Measurements from ENCODE around the gene ZGPAT.

Gene ZGPAT

GRCh38 chr20:63735859-63736718, 28.2 kb downstream of the ZGPAT start, which contains the start of gene LIME1:
TSS of gene LIME1 (plus strand) at chr20:63736664. CDS start at chr20:63737550, 886 bp downstream.
- H3K27ac Mint-ChIP-seq: peak within 1 kb of the TSS; percentile 13
- peak; percentile 51 to 57 for DNase-seq (ENCODE audit: low spot score in 2 of 2)
- H3K4me1 Mint-ChIP-seq: peaks cover 10% of the 10 kb centered on the region
- no peaks in the 10 kb centered on the region for H3K9me3 Mint-ChIP-seq
- ATAC-seq (ENCODE audit: low read depth): peak; percentile 62
- peaks cover 9% of the 10 kb centered on the region for H3K36me3 Mint-ChIP-seq
- no peaks in the 10 kb centered on the region for H3K27me3 Mint-ChIP-seq
- peak within 1 kb of the TSS; percentile 86 for H3K4me3 Mint-ChIP-seq

DNA sequence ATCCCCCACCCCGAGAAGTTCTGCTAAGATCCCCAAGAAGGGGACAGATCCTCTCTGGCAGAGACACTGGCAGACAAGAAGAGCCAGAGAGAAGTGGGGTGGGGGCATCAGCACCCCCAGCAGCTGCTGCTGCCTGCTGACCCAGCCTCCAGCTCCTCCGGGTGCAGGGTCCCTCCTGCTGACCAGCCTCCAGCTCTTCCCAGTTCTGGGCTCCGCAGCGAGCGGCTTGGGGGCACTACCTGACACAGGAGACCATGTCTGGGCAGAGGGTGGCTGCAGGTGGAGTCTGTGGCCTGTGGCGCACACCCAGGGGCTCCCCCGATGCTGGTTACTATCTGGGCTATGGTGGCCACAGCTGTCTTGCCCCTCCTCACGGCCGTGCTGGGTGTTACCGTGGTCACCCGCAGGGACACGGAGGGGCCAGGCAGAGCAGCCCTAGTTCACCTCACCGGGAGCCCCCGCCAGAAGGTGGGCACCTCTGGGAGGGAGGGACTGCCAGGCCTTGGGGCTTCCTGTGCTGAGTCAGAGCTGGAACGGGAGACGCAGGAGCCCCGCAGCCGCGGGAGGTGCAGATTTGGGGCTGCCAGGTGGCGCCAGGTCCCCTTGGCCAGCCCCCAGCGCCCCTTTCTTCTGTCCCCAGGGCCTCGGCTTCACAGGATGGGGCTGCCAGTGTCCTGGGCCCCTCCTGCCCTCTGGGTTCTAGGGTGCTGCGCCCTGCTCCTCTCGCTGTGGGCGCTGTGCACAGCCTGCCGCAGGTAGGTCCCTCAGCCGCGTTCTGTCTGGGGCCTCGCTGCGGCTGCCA, 29.3 kb downstream of the ZGPAT start:
- H3K4me3 Mint-ChIP-seq: peak overlapping the region; percentile 86
- peak; percentile 38 to 54 for DNase-seq (ENCODE audit: low spot score in 2 of 2)
- H3K36me3 Mint-ChIP-seq: peaks cover 9% of the 10 kb centered on the region
- ATAC-seq (ENCODE audit: low read depth): peak; percentile 46
- H3K27ac Mint-ChIP-seq: peak overlapping the region; percentile 13
- no peaks in the 10 kb centered on the region for H3K9me3 Mint-ChIP-seq
- no peaks in the 10 kb centered on the region for H3K27me3 Mint-ChIP-seq
- peaks cover 10% of the 10 kb centered on the region for H3K4me1 Mint-ChIP-seq

GRCh38 chr20:63737695-63737944, 29.8 kb downstream of the ZGPAT start:
- ATAC-seq (ENCODE audit: low read depth): no peak
- peak overlapping the region; percentile 86 for H3K4me3 Mint-ChIP-seq

DNA sequence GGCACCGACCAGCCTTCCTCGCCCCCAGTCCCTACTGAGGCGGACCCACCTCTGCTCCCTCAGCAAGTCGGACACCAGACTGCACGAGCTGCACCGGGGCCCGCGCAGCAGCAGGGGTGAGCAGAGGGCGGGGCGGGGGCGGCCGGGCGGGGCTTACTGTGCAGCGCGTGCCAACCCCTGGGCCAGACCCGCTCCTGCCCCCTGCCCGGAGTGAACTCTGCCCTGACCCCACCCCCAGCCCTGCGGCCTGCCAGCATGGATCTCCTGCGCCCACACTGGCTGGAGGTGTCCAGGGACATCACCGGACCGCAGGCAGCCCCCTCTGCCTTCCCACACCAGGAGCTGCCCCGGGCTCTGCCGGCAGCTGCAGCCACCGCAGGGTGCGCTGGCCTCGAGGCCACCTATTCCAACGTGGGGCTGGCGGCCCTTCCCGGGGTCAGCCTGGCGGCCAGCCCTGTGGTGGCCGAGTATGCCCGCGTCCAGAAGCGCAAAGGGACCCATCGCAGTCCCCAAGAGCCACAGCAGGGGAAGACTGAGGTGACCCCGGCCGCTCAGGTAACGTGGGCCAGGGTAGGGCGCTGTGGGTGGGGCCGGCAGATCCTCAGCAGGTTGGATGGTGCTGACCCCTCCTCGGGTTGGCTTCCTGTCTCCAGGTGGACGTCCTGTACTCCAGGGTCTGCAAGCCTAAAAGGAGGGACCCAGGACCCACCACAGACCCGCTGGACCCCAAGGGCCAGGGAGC, 30.3 kb downstream of the ZGPAT start:
- H3K9me3 Mint-ChIP-seq: no peaks in the 10 kb centered on the region
- DNase-seq (ENCODE audit: low spot score in 2 of 2) (peak in 1 of 2 donors; percentile 51), ATAC-seq (ENCODE audit: low read depth) (peak; percentile 18)
- no peaks in the 10 kb centered on the region for H3K27me3 Mint-ChIP-seq
- no peak overlapping the region for H3K27ac Mint-ChIP-seq
- peaks cover 9% of the 10 kb centered on the region for H3K36me3 Mint-ChIP-seq
- H3K4me3 Mint-ChIP-seq: peak overlapping the region; percentile 66
- H3K4me1 Mint-ChIP-seq: peaks cover 10% of the 10 kb centered on the region

More at GRCh38 chr20:63737695-63737944, 29.8 kb downstream of the ZGPAT start:
- Mint-ChIP-seq H3K9me3 (no peaks in the 10 kb centered on the region), H3K27me3 (no peaks in the 10 kb centered on the region), H3K27ac (no peak overlapping the region), H3K4me1 (peaks cover 10% of the 10 kb centered on the region), H3K36me3 (peaks cover 9% of the 10 kb centered on the region)
- no peak for DNase-seq (ENCODE audit: low spot score in 2 of 2)

GRCh38 chr20:63738687-63739129, 30.9 kb downstream of the ZGPAT start:
- DNase-seq (ENCODE audit: low spot score in 2 of 2): no peak
- no peak for ATAC-seq (ENCODE audit: low read depth)
- Mint-ChIP-seq H3K4me1 (peaks cover 10% of the 10 kb centered on the region), H3K4me3 (peak overlapping the region; percentile 66), H3K27me3 (no peaks in the 10 kb centered on the region), H3K9me3 (no peaks in the 10 kb centered on the region), H3K27ac (no peak overlapping the region), H3K36me3 (peaks cover 7% of the 10 kb centered on the region)

DNA sequence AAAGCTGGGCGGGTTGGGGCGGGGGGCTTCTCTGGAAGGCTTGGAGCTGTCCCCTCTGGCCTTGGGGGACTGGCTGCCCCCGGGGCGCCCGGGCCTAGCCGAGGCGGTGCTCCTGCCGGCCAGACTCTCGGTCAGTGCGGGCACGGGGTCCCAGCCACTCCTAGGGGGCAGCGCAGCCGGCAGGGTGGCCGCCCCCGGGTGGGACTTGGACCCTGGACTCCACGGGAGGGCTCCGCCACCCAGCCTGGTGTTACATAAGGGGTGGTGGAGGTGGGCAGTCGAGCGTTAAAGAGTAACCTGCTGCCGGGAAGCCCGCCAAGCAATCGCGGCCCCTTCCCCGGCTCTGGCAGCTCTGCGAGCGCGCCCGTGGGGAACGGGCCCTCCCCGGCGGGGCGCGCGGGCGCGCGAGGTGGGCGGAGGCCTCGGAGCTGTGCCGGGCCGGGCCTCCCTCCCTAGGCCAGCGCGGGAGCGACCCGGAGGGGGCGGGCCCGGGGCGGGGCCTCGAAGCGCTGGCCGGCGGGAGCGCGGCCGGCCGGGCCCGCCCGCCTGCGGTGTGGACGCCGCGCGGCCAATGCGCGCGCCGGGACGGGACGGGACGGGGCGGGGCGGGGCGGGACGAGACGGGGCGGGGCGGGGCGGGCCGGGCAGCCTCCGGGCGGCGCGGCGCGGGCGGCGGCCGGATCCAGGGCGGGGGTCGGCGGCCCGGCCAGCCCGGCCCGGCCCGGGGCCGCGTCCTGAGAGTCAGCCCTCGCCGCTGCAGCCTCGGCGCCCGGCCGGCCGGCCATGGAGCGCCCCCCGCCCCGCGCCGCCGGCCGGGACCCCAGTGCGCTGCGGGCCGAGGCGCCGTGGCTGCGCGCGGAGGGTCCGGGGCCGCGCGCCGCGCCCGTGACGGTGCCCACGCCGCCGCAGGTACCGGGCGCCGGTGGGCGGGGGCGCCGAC, 31.6 kb downstream of the ZGPAT start, which contains the start of gene SLC2A4RG:
Gene SLC2A4RG (plus strand): TSS at position 647 of the 940 bp plus-strand sequence. CDS start 137 bp downstream, at position 784.
- DNase-seq (ENCODE audit: low spot score in 2 of 2): peak; percentile 33 to 63
- no peaks in the 10 kb centered on the region for H3K27me3 Mint-ChIP-seq
- peak; percentile 33 for ATAC-seq (ENCODE audit: low read depth)
- H3K4me3 Mint-ChIP-seq: peak within 1 kb of the TSS; percentile 44
- H3K27ac Mint-ChIP-seq: no peak within 1 kb of the TSS
- no peaks in the 10 kb centered on the region for H3K9me3 Mint-ChIP-seq
- peaks cover 2% of the 10 kb centered on the region for H3K36me3 Mint-ChIP-seq
- peaks cover 10% of the 10 kb centered on the region for H3K4me1 Mint-ChIP-seq

DNA sequence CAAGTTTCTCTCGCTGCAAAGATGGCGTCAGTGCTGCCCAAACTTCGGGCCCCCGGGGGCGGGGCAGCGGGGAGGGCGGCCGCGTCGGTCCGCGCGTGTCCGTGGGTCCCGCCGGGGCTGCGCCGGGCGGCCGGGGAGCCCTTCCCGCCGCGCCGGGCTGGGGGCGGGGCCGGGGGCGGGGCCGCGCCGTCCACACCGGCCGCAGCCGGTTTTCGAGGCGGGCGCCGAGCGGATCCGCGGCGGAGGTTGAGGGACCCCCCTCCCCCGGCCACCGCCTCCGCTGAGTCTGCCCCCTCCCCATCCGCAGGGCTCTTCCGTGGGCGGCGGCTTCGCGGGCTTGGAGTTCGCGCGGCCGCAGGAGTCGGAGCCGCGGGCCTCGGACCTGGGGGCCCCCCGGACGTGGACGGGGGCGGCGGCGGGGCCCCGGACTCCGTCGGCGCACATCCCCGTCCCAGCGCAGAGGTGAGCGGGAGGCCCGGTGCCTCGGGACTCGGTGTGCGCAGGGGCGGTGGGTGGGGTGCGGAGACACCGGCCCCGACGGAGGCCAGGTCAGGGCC, 32.3 kb downstream of the ZGPAT start:
- Mint-ChIP-seq H3K4me1 (peaks cover 10% of the 10 kb centered on the region), H3K27ac (no peak overlapping the region), H3K36me3 (no peaks in the 10 kb centered on the region), H3K27me3 (no peaks in the 10 kb centered on the region), H3K9me3 (no peaks in the 10 kb centered on the region), H3K4me3 (peak overlapping the region; percentile 39)
- DNase-seq (ENCODE audit: low spot score in 2 of 2) (no peak), ATAC-seq (ENCODE audit: low read depth) (peak; percentile 3)

GRCh38 chr20:63740627-63741353, 33.0 kb downstream of the ZGPAT start:
- no peak for DNase-seq (ENCODE audit: low spot score in 2 of 2)

GRCh38 chr20:63741354-63741675, 33.5 kb downstream of the ZGPAT start:
- H3K27ac Mint-ChIP-seq: no peak overlapping the region
- no peak for ATAC-seq (ENCODE audit: low read depth)

More at GRCh38 chr20:63740627-63741353, 33.0 kb downstream of the ZGPAT start:
- H3K27ac Mint-ChIP-seq: no peak overlapping the region
- H3K4me1 Mint-ChIP-seq: peaks cover 6% of the 10 kb centered on the region
- no peaks in the 10 kb centered on the region for H3K9me3 Mint-ChIP-seq
- no peaks in the 10 kb centered on the region for H3K36me3 Mint-ChIP-seq
- peaks cover under 1% of the 10 kb centered on the region for H3K27me3 Mint-ChIP-seq
- H3K4me3 Mint-ChIP-seq: peak overlapping the region; percentile 66
- no peak for ATAC-seq (ENCODE audit: low read depth)

DNA sequence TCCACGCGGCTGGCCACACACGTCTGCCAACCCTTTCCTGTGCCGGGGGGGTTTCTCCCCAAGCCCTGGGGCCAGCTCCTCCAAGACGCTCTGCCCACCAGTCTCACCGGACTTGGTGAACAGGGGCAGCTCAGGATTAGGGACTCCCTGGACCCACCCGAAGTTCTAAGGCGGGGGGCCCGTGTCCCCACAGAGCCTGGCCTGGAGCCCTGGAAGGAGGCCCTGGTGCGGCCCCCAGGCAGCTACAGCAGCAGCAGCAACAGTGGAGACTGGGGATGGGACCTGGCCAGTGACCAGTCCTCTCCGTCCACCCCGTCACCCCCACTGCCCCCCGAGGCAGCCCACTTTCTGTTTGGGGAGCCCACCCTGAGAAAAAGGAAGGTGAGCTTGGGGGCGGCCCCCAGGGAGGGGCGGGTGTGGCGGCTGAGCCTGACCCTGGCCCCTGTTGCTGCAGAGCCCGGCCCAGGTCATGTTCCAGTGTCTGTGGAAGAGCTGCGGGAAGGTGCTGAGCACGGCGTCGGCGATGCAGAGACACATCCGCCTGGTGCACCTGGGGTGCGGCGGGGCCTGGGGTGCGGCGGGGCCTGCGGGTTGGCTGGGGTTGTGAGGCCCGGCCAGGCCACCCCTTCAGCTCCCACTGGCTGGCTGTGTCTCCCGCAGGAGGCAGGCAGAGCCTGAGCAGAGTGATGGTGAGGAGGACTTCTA, 34.0 kb downstream of the ZGPAT start:
- H3K4me3 Mint-ChIP-seq: peak overlapping the region; percentile 66

More at GRCh38 chr20:63741354-63741675, 33.5 kb downstream of the ZGPAT start:
- H3K4me3 Mint-ChIP-seq: peak overlapping the region; percentile 66
- H3K27me3 Mint-ChIP-seq: peaks cover 1% of the 10 kb centered on the region
- no peaks in the 10 kb centered on the region for H3K9me3 Mint-ChIP-seq
- no peak for DNase-seq (ENCODE audit: low spot score in 2 of 2)
- H3K36me3 Mint-ChIP-seq: no peaks in the 10 kb centered on the region
- H3K4me1 Mint-ChIP-seq: peaks cover 1% of the 10 kb centered on the region

DNA sequence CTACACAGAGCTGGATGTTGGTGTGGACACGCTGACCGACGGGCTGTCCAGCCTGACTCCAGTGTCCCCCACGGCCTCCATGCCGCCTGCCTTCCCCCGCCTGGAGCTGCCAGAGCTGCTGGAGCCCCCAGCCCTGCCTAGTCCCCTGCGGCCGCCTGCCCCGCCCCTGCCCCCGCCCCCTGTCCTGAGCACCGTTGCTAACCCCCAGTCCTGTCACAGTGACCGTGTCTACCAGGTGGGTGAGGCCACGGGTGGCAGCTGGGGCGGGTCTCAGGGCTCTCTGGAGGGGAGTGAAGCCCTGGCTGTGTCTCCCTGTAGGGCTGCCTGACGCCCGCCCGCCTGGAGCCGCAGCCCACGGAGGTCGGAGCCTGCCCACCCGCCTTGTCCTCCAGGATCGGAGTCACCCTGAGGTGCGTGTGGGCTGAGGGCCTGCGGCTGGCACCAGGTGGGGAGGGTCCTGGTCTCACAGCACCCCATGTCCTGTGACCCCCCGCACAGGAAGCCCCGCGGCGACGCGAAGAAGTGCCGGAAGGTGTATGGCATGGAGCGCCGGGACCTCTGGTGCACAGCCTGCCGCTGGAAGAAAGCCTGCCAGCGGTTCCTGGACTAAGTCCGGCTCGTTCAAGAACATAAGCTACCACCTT, 34.7 kb downstream of the ZGPAT start:
- no peak overlapping the region for H3K27ac Mint-ChIP-seq
- DNase-seq (ENCODE audit: low spot score in 2 of 2): no peak
- H3K36me3 Mint-ChIP-seq: no peaks in the 10 kb centered on the region
- no peaks in the 10 kb centered on the region for H3K9me3 Mint-ChIP-seq
- H3K4me3 Mint-ChIP-seq: no peak overlapping the region
- H3K4me1 Mint-ChIP-seq: no peaks in the 10 kb centered on the region
- peaks cover 1% of the 10 kb centered on the region for H3K27me3 Mint-ChIP-seq
- no peak for ATAC-seq (ENCODE audit: low read depth)

More for the DNA sequence above, 34.0 kb downstream of the ZGPAT start:
- Mint-ChIP-seq H3K9me3 (no peaks in the 10 kb centered on the region), H3K4me1 (no peaks in the 10 kb centered on the region), H3K36me3 (no peaks in the 10 kb centered on the region), H3K27me3 (peaks cover 1% of the 10 kb centered on the region), H3K27ac (no peak overlapping the region)
- no peak for DNase-seq (ENCODE audit: low spot score in 2 of 2)
- ATAC-seq (ENCODE audit: low read depth): no peak

Data from memory B cell (primary cell).